Transverse colon (tissue), 3 donors: Measurements from ENCODE around the gene MEX3A.

ENCODE experiments used
- CTCF ChIP-seq, 5 experiments: fragments of 200-600 bp in 3 of 5; fragments of 450-650 bp in 2 of 5; sonication (generic) in 3 of 5; IDR thresholded peaks; 1 replicate in 2 of 5; 2 replicates in 3 of 5; pipeline ENCODE4 v1.5.1; 2016 to 2017; ENCODE audit warnings: antibody characterized with exemption in 5 of 5, inconsistent platforms in 3 of 5, mild to moderate bottlenecking in 2 of 5, moderate library complexity in 1 of 5
- POLR2A ChIP-seq: fragments of 450-650 bp; IDR thresholded peaks from one replicate; pipeline ENCODE4 v1.6.1; 2016; ENCODE audit warnings: antibody characterized with exemption, mild to moderate bottlenecking, moderate library complexity

DNA sequence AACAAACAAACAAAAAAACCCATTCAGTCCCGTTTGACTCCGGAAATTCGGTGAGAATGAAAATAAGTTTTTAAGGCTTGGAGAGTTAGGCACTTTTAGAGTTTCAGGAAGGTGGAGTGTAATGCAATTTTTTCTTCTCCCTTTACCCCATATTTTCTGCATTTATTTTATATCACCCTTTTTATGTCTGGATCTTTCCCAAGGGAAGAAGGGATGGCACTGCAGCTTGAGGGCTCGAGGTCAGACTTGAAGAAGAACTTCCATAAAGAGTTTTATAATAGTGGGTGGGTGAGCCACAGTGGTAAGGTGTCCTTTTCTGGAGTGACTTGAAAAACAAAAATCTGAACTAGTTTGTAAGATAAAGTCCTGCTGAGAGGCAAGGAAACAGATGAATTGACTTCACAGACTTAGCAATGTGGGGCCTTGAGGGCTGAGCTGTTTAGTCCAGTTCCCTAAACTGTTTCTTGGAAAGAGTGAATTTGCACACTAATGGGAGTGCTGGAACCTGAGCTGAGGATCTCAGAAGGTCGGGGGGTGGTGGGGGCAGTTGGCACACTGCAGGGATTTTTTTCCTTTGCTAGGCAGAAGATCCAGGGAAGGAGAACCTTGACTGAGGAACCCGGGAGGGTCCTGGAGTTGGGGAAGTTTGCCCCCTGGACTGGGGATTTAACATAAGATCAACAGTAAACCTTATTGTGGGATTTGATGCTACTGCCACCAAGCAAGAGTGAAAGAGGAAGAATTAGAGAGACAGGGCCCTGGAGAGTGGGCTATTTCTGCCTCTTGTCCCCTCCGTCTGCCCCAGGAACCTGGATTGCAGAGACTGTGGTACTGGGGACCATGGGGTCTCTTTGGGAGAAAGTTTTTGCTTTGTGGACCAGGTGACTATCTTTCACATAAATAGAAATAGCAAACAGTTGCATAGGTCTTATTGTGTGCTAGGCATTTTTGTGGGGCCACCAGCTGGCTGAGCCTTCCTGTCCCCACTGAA is 1.8 kb upstream of the MEX3A start:
- TF ChIP-seq POLR2A (no peak), CTCF (IDR thresholded peaks at IDR 0.05) (no peak)
